CD4-positive, alpha-beta T cell (primary cell): ENCODE results near the gene BRD3. TPM values are rescaled to one million over a fixed set of nuclear protein-coding genes. Genes with fewer than 3 reads are reported as not detected.

Experiments used
- ATAC-seq: fragments of 200-7000 bp; cut with Tn5 transposase; one replicate; pipeline ENCODE4 v1.10.0; 2022; ENCODE audit warnings: mild to moderate bottlenecking; ENCODE audit not compliant: poor library complexity
- CTCF ChIA-PET: fragments of 350-600 bp; sonication (Branson Sonifier 250); formaldehyde crosslinking; loops from one replicate; lab custom pipeline; 2021; ENCODE audit warnings: antibody characterized with exemption, inconsistent platforms; lab: Charles Lee
- POLR2A ChIA-PET: fragments of 350-600 bp; sonication (Branson Sonifier 250); formaldehyde crosslinking; loops from one replicate; lab custom pipeline; 2021; ENCODE audit warnings: antibody characterized with exemption, inconsistent platforms; lab: Charles Lee
- DNase-seq, 14 experiments: peaks; one replicate each; pipeline ENCODE4 v3.0.0-alpha.2; 2013 to 2020; ENCODE audit warnings: mixed read lengths in 2 of 14
- H3K27ac ChIP-seq, 2 donors: one replicate each; pipeline versions ENCODE4 v1.5.1 to v1.7.0; 2013; ENCODE audit warnings: low read length in 2 of 2, low read depth in 1 of 2, mild to moderate bottlenecking in 1 of 2
- H3K27me3 ChIP-seq, 2 experiments: 1 replicate in 1 of 2; 2 replicates in 1 of 2; pipeline versions ENCODE4 v1.6.1 to v1.7.0; 2013; ENCODE audit warnings: low read length in 2 of 2, control low read depth in 1 of 2, mild to moderate bottlenecking in 1 of 2, moderate library complexity in 1 of 2; ENCODE audit not compliant: insufficient read depth in 2 of 2, control insufficient read depth in 1 of 2
- H3K36me3 ChIP-seq: one replicate; pipeline ENCODE4 v1.6.1; 2013; ENCODE audit warnings: low read length, control low read depth; ENCODE audit not compliant: insufficient read depth
- H3K4me1 ChIP-seq: one replicate; pipeline ENCODE4 v1.6.1; 2013; ENCODE audit warnings: low read length, control low read depth; ENCODE audit not compliant: insufficient read depth
- H3K4me3 ChIP-seq: one replicate; pipeline ENCODE4 v1.5.1; 2013; ENCODE audit warnings: mild to moderate bottlenecking, low read length, moderate library complexity
- H3K9me3 ChIP-seq, 2 experiments: 1 replicate in 1 of 2; 2 replicates in 1 of 2; pipeline versions ENCODE4 v1.6.1 to v1.7.0; 2013; ENCODE audit warnings: low read length in 2 of 2, mild to moderate bottlenecking in 2 of 2, control low read depth in 1 of 2, moderate library complexity in 1 of 2; ENCODE audit not compliant: control insufficient read depth in 1 of 2, insufficient read depth in 1 of 2
- H3K27ac Mint-ChIP-seq: one replicate; pipeline ENCODE4 v1.8.0; 2020; ENCODE audit warnings: mixed read lengths
- H3K27me3 Mint-ChIP-seq: one replicate; pipeline ENCODE4 v1.8.0; 2021; ENCODE audit warnings: mixed read lengths
- H3K36me3 Mint-ChIP-seq: one replicate; pipeline ENCODE4 v1.8.0; 2021; ENCODE audit warnings: low read depth, mixed read lengths
- H3K4me1 Mint-ChIP-seq: one replicate; pipeline ENCODE4 v1.8.0; 2021; ENCODE audit warnings: low read depth, mixed read lengths
- H3K4me3 Mint-ChIP-seq: one replicate; pipeline ENCODE4 v1.8.0; 2020; ENCODE audit warnings: mild to moderate bottlenecking, mixed read lengths
- H3K9me3 Mint-ChIP-seq: one replicate; pipeline ENCODE4 v1.8.0; 2020; ENCODE audit warnings: mixed read lengths
- CTCF ChIP-seq: fragments of 200-600 bp; IDR thresholded peaks from one replicate; pipeline ENCODE4 v1.8.0; 2022; ENCODE audit warnings: antibody characterized with exemption, mild to moderate bottlenecking
- intact Hi-C, 2 experiments: fragments of 100-400 bp; cut with DNase I in 1 of 2; cut with micrococcal nuclease in 1 of 2; formaldehyde crosslinking; loops; one replicate each; pipeline versions ENCODE4 v1.15.1 to v1.9.0; 2023 to 2025; cut with DNase I, micrococcal nuclease
- total RNA-seq, 174 experiments: library from RNA in 2 of 174; stranded (reverse) in 2 of 174; gene quantifications; one replicate each; pipeline ENCODE4 v1.2.3 and lab custom pipeline; 2021 to 2026

BRD3 gene
- total RNA-seq, 2 experiments from 2014 or later: 26.7 to 29.0 TPM

GRCh38 chr9:134035041-134036039, 32.5 kb downstream of the BRD3 start:
- no peaks in the 10 kb centered on the region for H3K27me3 Mint-ChIP-seq
- no peak for DNase-seq

GRCh38 chr9:134034215-134035040, 33.4 kb downstream of the BRD3 start:
- no peak for ATAC-seq
- Mint-ChIP-seq H3K36me3 (peaks cover 69% of the 10 kb centered on the region), H3K4me1 (no peaks in the 10 kb centered on the region), H3K27me3 (no peaks in the 10 kb centered on the region), H3K9me3 (no peaks in the 10 kb centered on the region), H3K4me3 (no peak overlapping the region), H3K27ac (no peak overlapping the region)
- ChIA-PET CTCF (no interaction called here), POLR2A (interaction anchor here (0.8 kb wide), 1 partner anchor 400 kb away, joined by 3 read pairs; no protein-coding TSS in a partner anchor)
- Histone ChIP-seq H3K36me3 (peaks cover 61% of the 10 kb centered on the region), H3K4me3 (no peak overlapping the region), H3K27ac (no peak overlapping the region), H3K9me3 (peaks cover 11 to 18% of the 10 kb centered on the region in 2 experiments), H3K4me1 (no peaks in the 10 kb centered on the region), H3K27me3 (no peaks in the 10 kb centered on the region)
- DNase-seq: no peak
- TF ChIP-seq CTCF: no peak
- intact Hi-C loops: no loop called here

More at GRCh38 chr9:134035041-134036039, 32.5 kb downstream of the BRD3 start:
- no peak for ATAC-seq
- H3K36me3 Mint-ChIP-seq: peaks cover 76% of the 10 kb centered on the region
- H3K27ac Mint-ChIP-seq: no peak overlapping the region
- no peak for TF ChIP-seq CTCF
- Histone ChIP-seq H3K4me3 (no peak overlapping the region), H3K36me3 (peaks cover 70% of the 10 kb centered on the region), H3K9me3 (peaks cover 11 to 27% of the 10 kb centered on the region in 2 experiments), H3K27me3 (no peaks in the 10 kb centered on the region), H3K27ac (no peak overlapping the region), H3K4me1 (no peaks in the 10 kb centered on the region)
- H3K9me3 Mint-ChIP-seq: no peaks in the 10 kb centered on the region
- no peak overlapping the region for H3K4me3 Mint-ChIP-seq
- H3K4me1 Mint-ChIP-seq: no peaks in the 10 kb centered on the region
- POLR2A ChIA-PET: no interaction called here
- intact Hi-C loops: no loop called here
- CTCF ChIA-PET: no interaction called here

GRCh38 chr9:134033516-134034214, 34.2 kb downstream of the BRD3 start:
- ChIA-PET POLR2A (interaction anchor here (0.8 kb wide), 1 partner anchor 401 kb away, joined by 3 read pairs; no protein-coding TSS in a partner anchor), CTCF (no interaction called here)
- no peak for TF ChIP-seq CTCF
- ATAC-seq: no peak
- no peak for DNase-seq
- peaks cover 54% of the 10 kb centered on the region for H3K36me3 ChIP-seq
- no peak overlapping the region for H3K4me3 ChIP-seq
- no peaks in the 10 kb centered on the region for H3K27me3 ChIP-seq
- no peaks in the 10 kb centered on the region for H3K27me3 Mint-ChIP-seq
- H3K4me1 ChIP-seq: no peaks in the 10 kb centered on the region
- intact Hi-C loops: no loop called here
- no peaks in the 10 kb centered on the region for H3K4me1 Mint-ChIP-seq
- peaks cover 61% of the 10 kb centered on the region for H3K36me3 Mint-ChIP-seq
- no peaks in the 10 kb centered on the region for H3K9me3 Mint-ChIP-seq
- H3K27ac Mint-ChIP-seq: no peak overlapping the region
- peaks cover 6 to 11% of the 10 kb centered on the region in 2 experiments for H3K9me3 ChIP-seq
- H3K4me3 Mint-ChIP-seq: no peak overlapping the region
- H3K27ac ChIP-seq: no peak overlapping the region
